RWPE2 (cell line): ENCODE data around the gene TH.
A peak's percentile ranks its signal among the peaks of the same experiment; 100 is the strongest.

Source experiments
- ATAC-seq: fragments of 200-7000 bp; cut with Tn5 transposase; 3 replicates; pipeline ENCODE4 v1.9.1; 2021; ENCODE audit warnings: low read depth
- DNase-seq: peaks from one replicate; pipeline ENCODE4 v3.0.0-alpha.2; 2020; ENCODE audit warnings: low spot score
- H3K27ac ChIP-seq: fragments of 450-650 bp; 2 replicates; pipeline ENCODE4 v1.5.1; 2017; ENCODE audit warnings: mild to moderate bottlenecking; ENCODE audit not compliant: poor library complexity, severe bottlenecking
- H3K27me3 ChIP-seq: fragments of 250-450 bp; sonication (Bioruptor Pico); 2 replicates; pipeline ENCODE4 v1.5.1; 2021; ENCODE audit warnings: mild to moderate bottlenecking, moderate library complexity; ENCODE audit not compliant: insufficient read depth, poor library complexity, severe bottlenecking
- H3K36me3 ChIP-seq: fragments of 250-450 bp; sonication (Bioruptor Pico); 2 replicates; pipeline ENCODE4 v1.5.1; 2020; ENCODE audit warnings: low read depth, mild to moderate bottlenecking, moderate library complexity
- H3K4me1 ChIP-seq: fragments of 250-450 bp; sonication (Bioruptor Pico); 2 replicates; pipeline ENCODE4 v1.5.1; 2021; ENCODE audit warnings: mild to moderate bottlenecking, moderate library complexity; ENCODE audit not compliant: insufficient read depth, poor library complexity, severe bottlenecking
- H3K4me3 ChIP-seq: fragments of 250-450 bp; sonication (Bioruptor Pico); 2 replicates; pipeline ENCODE4 v1.5.1; 2021; ENCODE audit warnings: mild to moderate bottlenecking, moderate library complexity; ENCODE audit not compliant: severe bottlenecking
- H3K9me3 ChIP-seq: fragments of 250-450 bp; sonication (Bioruptor Pico); 2 replicates; pipeline ENCODE4 v1.5.1; 2021; ENCODE audit warnings: mild to moderate bottlenecking, moderate library complexity; ENCODE audit not compliant: severe bottlenecking
- TF ChIP-seq, protein P1 (sequence below): fragments of 450-650 bp; IDR thresholded peaks from one replicate; pipeline ENCODE4 v1.5.1; 2017; ENCODE audit warnings: mild to moderate bottlenecking, moderate library complexity; ENCODE audit not compliant: poor library complexity, severe bottlenecking

The TH gene

DNA sequence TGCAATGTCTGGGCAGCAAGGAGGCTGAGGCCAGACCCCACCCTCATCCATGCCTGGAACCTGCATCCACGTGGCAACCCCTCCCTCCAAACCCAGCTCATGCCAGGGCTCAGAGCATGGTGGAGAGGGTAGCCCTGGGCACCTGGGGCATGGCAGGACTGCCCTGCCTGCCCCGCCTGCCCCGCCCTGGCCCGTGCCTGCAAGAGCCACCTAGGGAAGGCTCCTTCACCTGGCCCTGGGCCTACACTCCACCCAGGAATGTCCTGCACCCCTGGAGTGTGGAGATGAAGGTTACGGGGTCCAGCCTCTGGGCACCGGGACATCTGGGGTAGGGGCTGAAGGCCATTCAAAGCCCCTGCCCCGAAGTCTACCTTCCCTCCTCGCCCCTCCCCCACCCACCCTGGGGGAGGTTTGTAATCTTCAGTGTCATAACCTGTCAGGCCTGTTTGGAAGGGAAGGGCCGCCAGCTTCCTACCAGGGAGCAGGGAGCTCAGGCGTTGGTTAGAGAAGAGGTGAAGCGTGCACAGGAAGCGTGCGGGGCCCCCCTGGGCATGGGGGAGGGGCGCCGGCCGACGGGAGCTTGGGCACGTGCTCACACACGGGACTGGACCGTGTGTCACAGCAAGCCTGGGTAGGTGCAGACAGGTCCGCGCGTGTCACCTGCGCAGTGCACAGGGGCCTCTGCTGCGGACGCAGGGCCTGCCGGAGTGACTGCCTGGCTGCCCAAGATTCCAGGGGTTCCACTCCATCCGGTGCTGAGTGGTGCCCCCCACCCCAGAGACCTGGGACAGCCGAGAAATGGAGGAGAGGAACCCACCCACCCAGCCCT, 30.7 kb upstream of the TH start:
- TF ChIP-seq, protein P1, sequence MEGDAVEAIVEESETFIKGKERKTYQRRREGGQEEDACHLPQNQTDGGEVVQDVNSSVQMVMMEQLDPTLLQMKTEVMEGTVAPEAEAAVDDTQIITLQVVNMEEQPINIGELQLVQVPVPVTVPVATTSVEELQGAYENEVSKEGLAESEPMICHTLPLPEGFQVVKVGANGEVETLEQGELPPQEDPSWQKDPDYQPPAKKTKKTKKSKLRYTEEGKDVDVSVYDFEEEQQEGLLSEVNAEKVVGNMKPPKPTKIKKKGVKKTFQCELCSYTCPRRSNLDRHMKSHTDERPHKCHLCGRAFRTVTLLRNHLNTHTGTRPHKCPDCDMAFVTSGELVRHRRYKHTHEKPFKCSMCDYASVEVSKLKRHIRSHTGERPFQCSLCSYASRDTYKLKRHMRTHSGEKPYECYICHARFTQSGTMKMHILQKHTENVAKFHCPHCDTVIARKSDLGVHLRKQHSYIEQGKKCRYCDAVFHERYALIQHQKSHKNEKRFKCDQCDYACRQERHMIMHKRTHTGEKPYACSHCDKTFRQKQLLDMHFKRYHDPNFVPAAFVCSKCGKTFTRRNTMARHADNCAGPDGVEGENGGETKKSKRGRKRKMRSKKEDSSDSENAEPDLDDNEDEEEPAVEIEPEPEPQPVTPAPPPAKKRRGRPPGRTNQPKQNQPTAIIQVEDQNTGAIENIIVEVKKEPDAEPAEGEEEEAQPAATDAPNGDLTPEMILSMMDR = no peak
- peaks cover 15% of the 10 kb centered on the region for H3K4me1 ChIP-seq
- no peak overlapping the region for H3K4me3 ChIP-seq
- H3K27ac ChIP-seq = peak overlapping the region; percentile 43
- no peaks in the 10 kb centered on the region for H3K36me3 ChIP-seq
- H3K9me3 ChIP-seq = no peaks in the 10 kb centered on the region
- peak; percentile 70 for ATAC-seq
- no peaks in the 10 kb centered on the region for H3K27me3 ChIP-seq
- peak; percentile 84 for DNase-seq

DNA sequence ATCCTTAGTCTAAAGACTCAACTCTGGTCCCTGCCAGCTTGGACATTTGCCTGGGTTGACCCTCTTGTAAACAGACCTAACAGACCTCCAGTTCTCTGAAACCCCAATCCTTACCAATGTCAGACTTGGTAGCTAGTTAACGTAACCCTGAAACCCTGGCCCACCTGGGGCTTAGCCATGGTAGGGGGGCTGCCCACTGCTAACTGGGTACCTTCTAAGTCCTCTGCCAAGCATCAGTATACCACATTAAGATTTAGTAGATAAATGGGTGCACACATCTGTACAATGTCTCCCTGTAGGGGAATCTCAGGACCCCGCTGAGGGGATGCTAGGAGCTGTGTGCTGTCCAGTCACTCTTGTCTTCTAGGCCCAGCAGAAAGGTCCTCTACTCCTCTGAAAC, 29.9 kb upstream of the TH start:
- Histone ChIP-seq H3K27me3 (no peaks in the 10 kb centered on the region), H3K4me3 (no peak overlapping the region), H3K27ac (peak overlapping the region; percentile 43), H3K4me1 (peaks cover 15% of the 10 kb centered on the region), H3K9me3 (no peaks in the 10 kb centered on the region), H3K36me3 (no peaks in the 10 kb centered on the region)
- DNase-seq (peak; percentile 15), ATAC-seq (no peak)
- TF ChIP-seq, protein P1 = no peak

DNA sequence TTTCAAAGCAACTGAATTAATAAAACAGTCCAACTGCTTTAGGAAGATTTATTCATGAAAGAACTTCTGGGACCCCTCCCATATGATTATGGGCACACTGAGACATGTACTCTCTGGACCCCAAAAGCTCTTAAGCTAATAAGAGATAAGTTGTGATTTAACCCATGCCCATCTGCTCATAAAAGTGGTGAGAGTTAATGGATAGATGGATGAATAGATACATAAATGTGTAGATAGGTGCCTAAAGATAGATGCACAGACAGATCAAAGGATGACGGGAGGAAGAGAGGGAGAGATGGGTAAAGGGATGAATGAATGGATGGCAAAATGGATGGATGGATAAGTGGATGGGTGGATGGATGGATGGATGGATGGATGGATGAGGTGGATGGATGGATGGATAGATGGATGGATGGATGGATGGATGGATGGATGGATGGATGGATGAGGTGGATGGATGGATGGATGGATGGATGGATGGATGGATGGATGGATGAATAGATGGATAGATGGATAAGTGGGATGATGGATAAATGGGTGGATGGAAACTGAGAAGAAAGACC, 29.4 kb upstream of the TH start:
- ATAC-seq (no peak), DNase-seq (no peak)
- TF ChIP-seq, protein P1 = no peak
- H3K4me1 ChIP-seq = peaks cover 15% of the 10 kb centered on the region
- no peak overlapping the region for H3K27ac ChIP-seq
- no peaks in the 10 kb centered on the region for H3K36me3 ChIP-seq
- H3K27me3 ChIP-seq = no peaks in the 10 kb centered on the region
- no peak overlapping the region for H3K4me3 ChIP-seq
- H3K9me3 ChIP-seq = no peaks in the 10 kb centered on the region

DNA sequence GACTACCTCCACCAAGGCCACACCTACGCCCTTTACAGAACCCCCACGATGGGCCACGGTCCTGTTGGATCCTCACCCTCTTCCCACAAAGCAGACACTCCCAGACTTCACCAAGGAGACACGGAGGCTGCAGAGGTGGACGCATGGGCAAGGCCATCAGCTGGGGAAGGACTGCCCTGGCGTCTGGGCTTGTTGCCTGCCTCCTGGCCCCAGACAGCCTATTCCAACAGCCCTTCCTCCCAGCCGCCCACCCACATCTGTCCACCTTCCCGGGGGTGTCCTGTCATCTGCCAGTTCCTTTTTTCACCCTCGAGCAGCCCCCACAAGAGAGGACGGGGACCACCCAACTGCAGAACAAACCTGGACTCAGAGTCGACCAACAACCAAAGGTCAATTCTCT, 28.9 kb upstream of the TH start:
- H3K9me3 ChIP-seq = no peaks in the 10 kb centered on the region
- TF ChIP-seq, protein P1 = no peak
- DNase-seq (no peak), ATAC-seq (no peak)
- no peaks in the 10 kb centered on the region for H3K36me3 ChIP-seq
- no peaks in the 10 kb centered on the region for H3K27me3 ChIP-seq
- H3K4me3 ChIP-seq = no peak overlapping the region
- peaks cover 15% of the 10 kb centered on the region for H3K4me1 ChIP-seq
- H3K27ac ChIP-seq = no peak overlapping the region
